GM19395 (cell line): ENCODE measurements around the gene FSD1.
A peak's percentile ranks its signal among the peaks of the same experiment; 100 is the strongest.

Experiments used
- ATAC-seq: cut with Tn5 transposase; IDR thresholded peaks from one replicate; pipeline ENCODE4 v1.9.1; 2021; ENCODE audit warnings: mild to moderate bottlenecking, moderate library complexity; ENCODE audit not compliant: unreplicated experiment

The FSD1 gene

GRCh38 chr19:4362101-4362828 is 57.9 kb downstream of the FSD1 start:
- no peak for ATAC-seq

DNA sequence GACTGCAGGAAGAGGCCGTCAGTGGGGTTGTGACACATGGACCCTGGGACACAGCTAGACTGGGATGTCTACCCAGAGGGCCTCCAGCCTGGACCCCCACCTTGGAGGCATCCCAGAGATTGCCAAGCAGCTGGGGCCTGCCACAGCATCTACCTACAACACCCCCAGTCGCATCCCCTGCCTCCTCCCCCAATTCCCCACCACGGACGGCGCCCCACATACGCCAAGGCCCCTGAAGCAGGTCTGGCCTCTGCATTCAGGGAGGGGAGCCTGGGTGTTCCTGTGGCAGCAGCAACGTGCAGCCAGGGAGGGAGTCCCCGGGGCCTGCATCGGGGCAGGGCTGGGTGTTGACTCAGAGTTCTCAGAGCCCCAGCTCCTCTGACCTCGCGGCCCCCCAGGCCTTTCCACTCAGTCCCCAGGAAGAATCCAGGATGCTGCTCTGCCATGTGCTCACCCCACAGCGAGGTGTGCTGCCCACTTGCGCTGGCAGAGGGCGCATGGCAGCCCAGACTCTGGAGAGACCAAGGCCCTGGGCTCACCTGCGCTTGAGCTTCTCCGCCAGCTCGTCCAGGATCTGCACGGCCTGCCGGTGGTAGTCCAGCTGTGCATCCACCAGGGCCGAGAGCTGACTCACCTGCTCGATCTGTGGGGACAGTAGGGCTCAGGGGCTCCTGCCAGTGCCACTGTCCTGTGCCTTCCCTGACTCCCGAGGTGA is 58.6 kb downstream of the FSD1 start:
- ATAC-seq: no peak

- no peak for ATAC-seq
Measured at GRCh38 chr19:4363571-4364304, 59.3 kb downstream of the FSD1 start.

GRCh38 chr19:4365341-4365740 is 60.9 kb downstream of the FSD1 start:
- no peak for ATAC-seq

DNA sequence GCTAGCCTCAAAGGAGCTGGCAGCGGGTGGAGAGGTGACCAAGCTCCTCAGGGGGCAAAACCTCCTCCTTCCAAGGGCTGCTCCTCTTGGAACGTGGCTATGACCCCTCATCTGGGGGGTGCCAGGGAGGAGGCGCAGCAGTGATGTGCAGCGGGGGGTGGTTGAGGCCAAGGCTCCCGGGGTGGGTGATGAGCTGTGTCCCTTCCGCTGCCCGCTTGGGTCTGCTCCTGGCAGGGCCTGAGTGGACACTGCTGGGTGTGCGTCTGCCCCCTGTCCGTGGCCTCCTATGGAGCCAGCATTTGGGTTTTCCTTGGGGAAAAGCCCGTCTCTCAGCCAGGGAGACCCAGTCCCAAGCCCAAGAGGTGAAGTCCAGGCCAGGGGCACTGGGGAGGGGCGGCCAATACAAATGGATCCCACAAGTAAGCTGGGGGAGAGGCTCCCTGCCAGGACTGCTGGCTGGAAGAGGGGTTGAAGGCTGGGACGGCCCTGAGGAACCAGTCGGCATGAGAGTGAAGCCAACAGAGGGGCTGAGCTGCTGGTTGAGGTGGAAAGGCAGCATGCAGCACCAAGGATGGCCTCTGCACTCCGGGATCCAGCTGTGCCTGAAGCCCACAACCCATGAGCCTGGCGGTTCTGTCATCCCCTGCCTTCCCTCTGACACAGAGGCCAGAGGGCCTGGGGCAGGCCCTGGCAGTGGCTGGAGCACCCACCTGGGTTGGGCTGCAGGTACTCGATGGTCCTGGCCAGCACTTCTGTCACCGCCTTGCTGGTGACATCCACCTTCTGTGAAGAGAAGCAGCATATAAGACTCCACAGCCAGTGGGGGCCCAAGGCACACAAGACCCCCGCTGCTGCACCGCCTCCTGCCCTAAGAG is 61.6 kb downstream of the FSD1 start:
- ATAC-seq: no peak

DNA sequence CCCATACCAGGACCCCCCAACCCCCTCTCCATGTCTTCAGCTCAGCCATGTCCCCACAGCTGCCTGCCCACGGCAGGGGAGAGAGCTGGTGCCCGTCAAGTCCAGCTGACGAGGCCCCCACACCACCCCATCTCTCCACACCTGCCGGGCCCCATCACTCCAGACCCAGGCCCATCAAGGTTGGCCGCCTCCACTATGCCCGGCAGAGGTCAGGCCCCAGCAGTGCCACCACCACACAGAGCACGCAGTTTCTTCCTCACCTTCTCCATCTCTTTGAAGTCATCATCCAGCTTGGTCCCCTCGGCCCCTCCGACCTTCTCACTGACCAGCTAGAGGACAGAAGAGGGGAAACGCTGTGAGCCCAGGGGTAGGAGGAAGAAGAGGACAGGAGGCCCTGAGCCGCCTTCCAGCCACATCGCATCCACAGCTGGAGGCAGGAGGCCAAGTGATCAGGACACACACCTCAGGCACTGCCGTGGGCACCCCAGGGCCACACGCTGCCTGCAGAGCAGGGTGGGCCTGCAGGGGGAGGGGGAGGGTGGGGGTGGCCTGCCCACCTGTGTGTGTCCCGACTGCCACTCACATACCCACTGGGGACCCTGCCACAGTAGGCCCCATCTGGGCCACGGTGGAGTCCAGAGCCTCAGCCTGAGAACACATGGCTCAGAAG is 62.4 kb downstream of the FSD1 start:
- no peak for ATAC-seq

- ATAC-seq: no peak
Measured at GRCh38 chr19:4367336-4367723, 62.9 kb downstream of the FSD1 start.

- ATAC-seq: no peak
Measured at GRCh38 chr19:4367781-4368127, 63.4 kb downstream of the FSD1 start.

- ATAC-seq: no peak
Measured at GRCh38 chr19:4368128-4368820, 63.9 kb downstream of the FSD1 start.

DNA sequence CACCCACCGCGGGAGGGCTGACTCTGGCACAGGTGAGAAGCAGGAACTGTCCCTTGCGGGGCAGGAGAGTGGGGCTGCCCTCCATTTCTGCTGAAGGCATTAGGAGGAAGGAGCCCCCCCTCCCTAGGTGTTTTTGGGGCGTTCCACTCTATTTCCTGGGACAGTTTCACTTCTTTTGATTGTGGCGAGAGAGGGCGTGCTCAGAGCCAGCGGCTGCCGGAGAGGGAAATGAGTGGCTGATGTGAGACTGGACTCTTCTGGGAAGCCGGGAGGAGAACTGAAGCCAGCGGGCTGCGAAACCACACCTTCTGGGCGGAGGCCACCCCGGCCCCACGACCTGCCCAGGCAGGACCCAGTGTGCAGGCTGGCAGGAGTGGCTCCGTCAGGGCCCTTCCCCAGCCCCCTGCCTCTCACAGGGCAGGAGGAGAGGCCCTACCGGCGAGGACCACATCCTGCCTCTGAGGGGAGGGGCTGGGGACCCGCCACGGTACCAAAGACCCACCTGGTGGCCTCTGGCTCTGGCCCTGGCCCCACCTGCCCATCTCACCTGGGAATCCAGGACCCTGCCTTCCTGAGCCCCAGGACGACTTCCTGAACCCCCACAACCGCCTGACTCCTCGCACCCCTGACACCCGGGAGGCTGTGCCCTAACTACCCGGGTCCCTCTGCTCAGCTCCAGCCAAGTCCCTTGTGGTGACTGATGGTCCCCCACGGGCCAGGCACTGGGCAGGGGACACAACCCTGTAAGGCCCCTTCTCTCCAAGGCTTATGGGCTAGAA is 64.9 kb downstream of the FSD1 start:
- ATAC-seq: peak; percentile 64

GRCh38 chr19:4369888-4370260 is 65.5 kb downstream of the FSD1 start:
- ATAC-seq: peak; percentile 40

GRCh38 chr19:4370418-4371041 is 66.1 kb downstream of the FSD1 start:
- no peak for ATAC-seq

DNA sequence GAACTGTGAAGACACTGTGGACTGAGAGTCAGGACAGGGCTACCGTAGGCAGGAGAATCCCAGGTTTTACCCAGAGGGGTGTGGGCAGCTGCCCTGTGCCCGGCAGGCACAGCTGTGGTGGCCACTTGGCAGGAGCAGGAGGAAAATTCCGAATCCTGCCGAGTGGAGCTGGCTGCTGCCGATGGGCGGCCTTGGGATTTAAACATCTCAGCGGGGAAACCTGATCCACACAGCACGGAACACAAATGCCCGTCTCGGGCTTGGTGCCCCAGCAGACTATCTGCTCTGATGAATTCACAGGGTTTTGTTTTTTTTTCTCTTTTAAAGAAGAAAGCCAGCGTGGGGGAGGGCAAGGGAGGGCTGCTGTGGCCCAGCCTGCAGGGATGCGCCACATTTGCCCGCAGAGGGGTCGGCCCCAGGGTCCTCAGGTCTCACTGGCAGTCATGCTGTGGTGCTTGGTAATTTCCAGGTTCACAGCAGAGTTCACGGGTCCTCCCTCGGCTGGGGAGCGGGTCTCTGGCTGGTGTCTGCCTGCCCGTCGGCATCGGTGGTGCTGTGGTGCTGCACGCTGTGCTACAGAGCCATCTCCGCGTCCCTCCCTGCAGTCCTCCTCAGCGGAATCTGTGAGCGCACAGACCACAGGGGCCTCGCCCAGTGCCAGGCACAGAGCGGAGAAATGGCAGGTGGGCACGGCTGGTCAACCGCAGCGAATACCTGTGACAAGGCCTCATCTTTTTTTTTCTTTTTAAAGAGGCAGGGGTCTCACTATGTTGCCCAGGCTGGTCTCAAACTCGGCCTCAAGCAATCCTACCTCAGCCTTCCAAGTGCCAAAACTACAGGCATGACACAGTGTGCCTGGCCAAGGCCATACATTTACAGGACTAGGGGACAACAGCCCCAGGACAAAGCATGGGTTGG is 67.1 kb downstream of the FSD1 start:
- no peak for ATAC-seq

GRCh38 chr19:4372165-4373012 is 68.0 kb downstream of the FSD1 start:
- ATAC-seq: no peak

- no peak for ATAC-seq
Measured at GRCh38 chr19:4373013-4373367, 68.6 kb downstream of the FSD1 start.
